ENCODE results near the gene SF1.

DNA sequence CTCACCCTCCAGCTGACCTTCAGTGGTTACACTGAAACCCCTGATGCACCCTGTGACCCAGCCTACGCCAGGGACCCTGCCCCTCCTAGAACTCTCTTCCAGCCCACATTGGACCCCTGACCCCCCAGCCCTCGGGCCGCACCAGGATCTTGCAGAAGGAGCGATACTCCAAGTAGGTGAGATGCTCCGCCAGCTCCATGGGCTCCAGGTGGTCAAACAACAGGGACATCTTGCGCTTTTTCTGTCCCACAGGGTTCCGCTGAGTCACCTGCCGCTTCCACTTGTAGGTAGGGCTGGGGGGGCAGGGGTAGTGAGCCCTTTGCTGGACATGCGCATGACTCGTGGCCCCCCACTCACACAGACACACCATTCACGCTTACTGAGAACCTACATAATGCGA is 38.5 kb downstream of the SF1 start:
- TF ChIP-seq, protein P1, sequence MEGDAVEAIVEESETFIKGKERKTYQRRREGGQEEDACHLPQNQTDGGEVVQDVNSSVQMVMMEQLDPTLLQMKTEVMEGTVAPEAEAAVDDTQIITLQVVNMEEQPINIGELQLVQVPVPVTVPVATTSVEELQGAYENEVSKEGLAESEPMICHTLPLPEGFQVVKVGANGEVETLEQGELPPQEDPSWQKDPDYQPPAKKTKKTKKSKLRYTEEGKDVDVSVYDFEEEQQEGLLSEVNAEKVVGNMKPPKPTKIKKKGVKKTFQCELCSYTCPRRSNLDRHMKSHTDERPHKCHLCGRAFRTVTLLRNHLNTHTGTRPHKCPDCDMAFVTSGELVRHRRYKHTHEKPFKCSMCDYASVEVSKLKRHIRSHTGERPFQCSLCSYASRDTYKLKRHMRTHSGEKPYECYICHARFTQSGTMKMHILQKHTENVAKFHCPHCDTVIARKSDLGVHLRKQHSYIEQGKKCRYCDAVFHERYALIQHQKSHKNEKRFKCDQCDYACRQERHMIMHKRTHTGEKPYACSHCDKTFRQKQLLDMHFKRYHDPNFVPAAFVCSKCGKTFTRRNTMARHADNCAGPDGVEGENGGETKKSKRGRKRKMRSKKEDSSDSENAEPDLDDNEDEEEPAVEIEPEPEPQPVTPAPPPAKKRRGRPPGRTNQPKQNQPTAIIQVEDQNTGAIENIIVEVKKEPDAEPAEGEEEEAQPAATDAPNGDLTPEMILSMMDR (IDR thresholded peaks at IDR 0.05) = no peak
- TF ChIP-seq POLR2A (IDR thresholded peaks at IDR 0.05) (no peak), POLR2AphosphoS5 (IDR thresholded peaks at IDR 0.05; ENCODE audit: insufficient read depth in 1 of 2, low read depth in 1 of 2) (no peak)

Data from vagina (tissue), 2 donors.